Measurements from ENCODE around the gene CYP1A2.

Gene CYP1A2

GRCh38 chr15:74790080-74790916, 41.7 kb downstream of the CYP1A2 start:
- DNase-seq = peak; percentile 65

GRCh38 chr15:74791007-74791406, 42.4 kb downstream of the CYP1A2 start:
- DNase-seq = no peak

DNA sequence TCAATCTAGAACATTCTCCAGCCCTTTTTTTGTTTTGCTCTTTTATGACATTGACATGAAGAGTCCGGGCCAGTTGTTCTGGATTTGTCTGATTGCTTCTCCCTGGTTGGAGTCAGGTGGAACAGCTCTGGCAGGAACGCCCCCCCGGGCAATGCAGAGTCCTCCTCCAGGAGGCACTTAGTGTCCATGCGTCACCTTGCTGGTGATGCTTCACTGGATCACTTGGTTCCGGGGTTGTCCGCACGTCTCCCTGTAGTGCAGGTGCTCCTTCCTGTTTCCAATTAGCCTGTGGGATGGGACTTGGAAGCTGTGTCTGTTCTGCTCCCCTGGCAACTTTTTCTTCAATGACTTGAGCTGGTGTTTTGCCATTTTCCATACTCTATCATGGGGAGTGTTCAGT, 43.0 kb downstream of the CYP1A2 start:
- DNase-seq = no peak

- DNase-seq = no peak
Observed at GRCh38 chr15:74792227-74793016, 43.8 kb downstream of the CYP1A2 start.

DNA sequence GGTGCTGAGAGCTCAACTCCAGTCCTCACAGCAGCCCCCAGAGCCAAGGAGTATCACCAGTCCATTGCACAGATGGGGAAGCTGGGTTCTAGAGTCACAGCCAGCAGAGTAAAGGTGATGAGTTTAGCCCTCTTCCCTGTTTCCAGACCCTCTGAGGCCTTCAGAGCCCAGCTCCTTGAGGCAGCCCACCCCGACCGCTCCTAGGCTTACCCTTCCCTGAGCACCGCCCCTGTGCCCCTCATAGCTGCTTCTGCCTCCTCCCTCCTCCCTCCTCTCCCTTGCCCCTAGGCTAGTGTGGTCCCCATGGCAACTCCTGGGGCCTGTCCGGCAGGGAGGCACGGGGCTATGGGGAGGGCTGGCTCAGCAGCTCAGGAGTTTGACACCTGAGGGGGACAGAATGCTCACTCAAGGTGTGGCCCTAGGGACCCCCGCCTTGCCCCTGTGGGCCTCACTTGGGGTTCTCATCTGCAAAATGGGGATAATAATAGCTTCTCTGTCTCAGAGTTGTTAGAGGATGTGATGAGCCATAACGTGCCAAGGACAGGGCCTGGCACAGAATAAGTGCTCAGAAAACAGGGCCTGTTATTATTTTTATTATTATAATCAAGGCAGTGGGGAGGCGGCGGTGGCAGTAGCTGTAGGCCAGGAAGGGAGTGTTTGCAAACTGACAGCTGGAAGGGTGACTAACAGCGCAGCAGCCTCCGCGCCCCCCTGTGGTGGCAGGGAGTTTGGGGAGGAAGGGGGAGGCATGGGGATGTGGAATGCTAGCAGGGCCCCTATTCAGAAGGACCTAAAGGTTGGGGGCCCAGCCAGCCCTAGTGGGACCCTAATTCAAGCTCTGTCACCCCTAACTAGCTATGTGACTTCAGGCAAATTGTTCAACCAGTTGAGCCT, 44.7 kb downstream of the CYP1A2 start:
- peak; percentile 58 for DNase-seq

- no peak for DNase-seq
Observed at GRCh38 chr15:74794248-74794969, 45.8 kb downstream of the CYP1A2 start.

DNA sequence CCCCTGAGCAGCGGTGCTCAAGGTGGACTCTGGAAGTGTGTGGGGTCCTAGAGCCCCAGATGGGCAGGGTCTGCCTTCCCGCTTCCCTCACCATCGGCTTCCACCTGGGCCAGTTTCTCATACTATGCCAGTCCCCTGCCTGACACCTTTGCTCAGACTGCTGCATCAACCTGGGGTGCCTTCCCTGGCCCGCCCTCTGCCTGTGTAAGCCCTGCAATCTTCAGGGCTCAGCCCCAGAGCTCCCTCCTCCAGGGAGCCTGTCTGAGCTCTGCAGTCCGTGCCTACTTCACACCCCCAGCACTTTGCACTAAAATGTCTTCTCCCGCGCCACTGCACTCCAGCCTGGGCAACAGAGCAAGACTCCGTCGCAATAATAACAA, 46.3 kb downstream of the CYP1A2 start:
- no peak for DNase-seq

- peak; percentile 63 for DNase-seq
Observed at GRCh38 chr15:74795966-74796625, 47.5 kb downstream of the CYP1A2 start.

- no peak for DNase-seq
Observed at GRCh38 chr15:74798388-74799254, 50.0 kb downstream of the CYP1A2 start.

DNA sequence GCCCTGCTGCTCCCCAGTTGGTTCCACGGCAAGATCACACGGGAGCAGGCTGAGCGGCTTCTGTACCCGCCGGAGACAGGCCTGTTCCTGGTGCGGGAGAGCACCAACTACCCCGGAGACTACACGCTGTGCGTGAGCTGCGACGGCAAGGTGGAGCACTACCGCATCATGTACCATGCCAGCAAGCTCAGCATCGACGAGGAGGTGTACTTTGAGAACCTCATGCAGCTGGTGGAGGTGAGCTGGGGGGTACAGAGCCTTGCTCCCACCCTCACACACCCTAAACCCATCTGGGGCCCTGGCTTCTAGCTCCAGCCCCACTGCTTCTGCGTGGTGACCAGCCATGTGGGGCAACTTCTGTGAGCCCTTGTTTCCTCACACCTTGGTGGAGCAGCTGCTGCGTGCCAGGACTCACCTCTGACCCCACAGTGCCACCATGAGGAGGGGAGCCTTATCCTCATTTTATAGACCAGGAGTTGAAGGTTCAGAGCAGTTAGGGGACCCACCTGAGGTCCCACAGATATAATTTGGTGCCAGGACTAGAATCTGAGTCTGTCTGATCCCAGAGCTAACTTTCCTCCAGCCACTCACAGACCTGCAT, 50.7 kb downstream of the CYP1A2 start:
- no peak for DNase-seq

DNA sequence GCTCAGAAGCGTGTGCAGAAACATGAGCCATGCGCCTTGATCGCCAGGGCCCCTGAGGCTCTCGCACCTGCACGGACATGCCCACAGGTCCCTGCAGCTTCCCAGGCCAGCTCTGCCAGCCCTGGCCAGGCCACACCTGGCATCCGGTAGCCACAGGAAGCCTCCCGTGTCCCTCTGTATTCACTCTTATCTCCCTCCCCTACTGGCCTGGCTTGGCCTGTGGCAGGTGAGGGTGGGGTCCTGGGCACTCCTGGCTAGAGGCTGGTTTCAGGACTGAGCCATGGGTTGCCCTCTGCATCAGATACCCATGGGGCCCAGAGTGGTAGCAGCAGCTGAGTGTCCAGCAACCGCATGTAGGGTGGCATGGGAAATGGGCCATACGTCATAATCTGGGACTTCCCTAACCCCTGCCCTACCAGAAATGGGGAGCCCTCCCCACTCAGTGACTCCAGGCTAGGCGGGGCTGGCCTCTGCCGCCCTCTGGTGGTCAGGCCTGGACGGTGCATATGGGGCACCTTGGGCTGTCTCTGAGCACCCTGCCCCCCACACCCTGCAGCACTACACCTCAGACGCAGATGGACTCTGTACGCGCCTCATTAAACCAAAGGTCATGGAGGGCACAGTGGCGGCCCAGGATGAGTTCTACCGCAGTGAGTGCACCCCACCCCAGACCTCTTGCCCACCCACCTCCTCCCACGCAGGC, 51.4 kb downstream of the CYP1A2 start:
- peak; percentile 84 for DNase-seq

- no peak for DNase-seq
Observed at GRCh38 chr15:74800559-74801094, 52.0 kb downstream of the CYP1A2 start.

DNA sequence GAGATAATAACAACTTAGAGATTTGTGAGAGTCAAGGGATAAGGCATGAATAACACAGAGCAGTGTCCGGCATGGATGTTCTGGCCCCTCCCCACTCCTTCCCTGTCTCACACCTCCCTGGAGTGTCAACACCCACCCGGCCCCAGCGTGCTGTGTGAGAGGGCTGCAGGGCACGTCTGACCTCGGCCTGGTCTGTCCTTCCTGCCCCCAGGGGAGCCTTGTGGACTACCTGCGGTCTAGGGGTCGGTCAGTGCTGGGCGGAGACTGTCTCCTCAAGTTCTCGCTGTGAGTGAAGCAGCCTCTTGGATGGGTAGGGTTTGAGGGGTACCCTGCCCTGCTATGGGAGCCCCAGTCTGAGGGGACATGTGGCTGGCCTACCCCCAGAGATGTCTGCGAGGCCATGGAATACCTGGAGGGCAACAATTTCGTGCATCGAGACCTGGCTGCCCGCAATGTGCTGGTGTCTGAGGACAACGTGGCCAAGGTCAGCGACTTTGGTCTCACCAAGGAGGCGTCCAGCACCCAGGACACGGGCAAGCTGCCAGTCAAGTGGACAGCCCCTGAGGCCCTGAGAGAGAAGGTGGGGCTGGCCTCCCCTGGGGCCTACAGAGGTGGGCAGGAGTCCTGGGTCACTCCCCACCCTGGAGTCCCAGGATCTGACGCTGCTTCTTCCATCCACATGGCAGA, 52.8 kb downstream of the CYP1A2 start:
- no peak for DNase-seq

DNA sequence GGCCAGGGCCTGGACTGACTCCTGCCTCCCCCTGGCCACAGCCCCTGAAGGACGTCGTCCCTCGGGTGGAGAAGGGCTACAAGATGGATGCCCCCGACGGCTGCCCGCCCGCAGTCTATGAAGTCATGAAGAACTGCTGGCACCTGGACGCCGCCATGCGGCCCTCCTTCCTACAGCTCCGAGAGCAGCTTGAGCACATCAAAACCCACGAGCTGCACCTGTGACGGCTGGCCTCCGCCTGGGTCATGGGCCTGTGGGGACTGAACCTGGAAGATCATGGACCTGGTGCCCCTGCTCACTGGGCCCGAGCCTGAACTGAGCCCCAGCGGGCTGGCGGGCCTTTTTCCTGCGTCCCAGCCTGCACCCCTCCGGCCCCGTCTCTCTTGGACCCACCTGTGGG, 53.6 kb downstream of the CYP1A2 start:
- no peak for DNase-seq

DNA sequence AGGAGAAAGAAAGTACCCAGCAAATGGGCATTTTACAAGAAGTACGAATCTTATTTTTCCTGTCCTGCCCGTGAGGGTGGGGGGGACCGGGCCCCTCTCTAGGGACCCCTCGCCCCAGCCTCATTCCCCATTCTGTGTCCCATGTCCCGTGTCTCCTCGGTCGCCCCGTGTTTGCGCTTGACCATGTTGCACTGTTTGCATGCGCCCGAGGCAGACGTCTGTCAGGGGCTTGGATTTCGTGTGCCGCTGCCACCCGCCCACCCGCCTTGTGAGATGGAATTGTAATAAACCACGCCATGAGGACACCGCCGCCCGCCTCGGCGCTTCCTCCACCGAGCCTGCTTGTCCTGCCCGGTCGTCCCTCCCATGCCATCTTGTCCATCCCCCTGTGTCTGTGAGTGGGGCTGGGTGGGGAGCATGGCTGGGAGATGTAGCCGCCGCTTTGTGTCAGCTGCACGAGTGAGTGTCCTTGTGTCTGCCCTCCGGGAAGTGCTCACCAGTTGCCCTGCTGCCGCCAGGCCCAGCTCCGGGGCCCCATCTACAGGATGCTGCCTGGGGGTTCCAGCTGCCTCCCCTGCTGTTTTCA, 54.3 kb downstream of the CYP1A2 start:
- no peak for DNase-seq

- no peak for DNase-seq
Observed at GRCh38 chr15:74804935-74805334, 56.3 kb downstream of the CYP1A2 start.

All from stimulated activated CD4-positive, alpha-beta T cell treated with anti-CD3 and anti-CD28 coated beads, Interleukin-1b, Interleukin-23, amount 100 ng/mL, for 48 hours (primary cell).